Loucy (cell line): Measurements from ENCODE around the gene ACTR1A.
A peak's percentile ranks its signal among the peaks of the same experiment; 100 is the strongest.

Experiments
- H2AFZ ChIP-seq: fragments of 200-600 bp; sonication (generic); 2 replicates; pipeline ENCODE4 v1.6.0; 2016; ENCODE audit warnings: antibody characterized with exemption, mild to moderate bottlenecking, low read length, moderate library complexity
- H3F3A ChIP-seq: fragments of 200-600 bp; 2 replicates; pipeline ENCODE4 v1.6.0; 2016; ENCODE audit warnings: antibody characterized with exemption, low read depth, mild to moderate bottlenecking
- H3K27me3 ChIP-seq: fragments of 200-600 bp; sonication (generic); 2 replicates; pipeline ENCODE4 v1.6.1; 2014; ENCODE audit warnings: low read length, mild to moderate bottlenecking; ENCODE audit not compliant: insufficient read depth, poor library complexity, severe bottlenecking
- H3K36me3 ChIP-seq: fragments of 200-600 bp; sonication (generic); 2 replicates; pipeline ENCODE4 v1.6.1; 2016; ENCODE audit warnings: low read length; ENCODE audit not compliant: insufficient read depth
- H3K4me1 ChIP-seq: fragments of 200-600 bp; sonication (generic); 2 replicates; pipeline ENCODE4 v1.5.1; 2014; ENCODE audit warnings: low read length, mild to moderate bottlenecking; ENCODE audit not compliant: insufficient read depth, poor library complexity, severe bottlenecking
- H3K4me2 ChIP-seq: fragments of 200-600 bp; sonication (generic); 2 replicates; pipeline ENCODE4 v1.6.0; 2014; ENCODE audit warnings: antibody characterized with exemption, low read length, low read depth, mild to moderate bottlenecking; ENCODE audit not compliant: poor library complexity, severe bottlenecking
- H3K4me3 ChIP-seq: fragments of 200-600 bp; sonication (generic); 2 replicates; pipeline ENCODE4 v1.5.1; 2014; ENCODE audit warnings: low read length, mild to moderate bottlenecking, mixed read lengths; ENCODE audit not compliant: poor library complexity, severe bottlenecking
- H3K79me2 ChIP-seq: fragments of 200-600 bp; sonication (generic); 2 replicates; pipeline ENCODE4 v1.6.1; 2014; ENCODE audit warnings: low read length; ENCODE audit not compliant: insufficient read depth
- H3K9ac ChIP-seq: fragments of 200-600 bp; sonication (generic); 2 replicates; pipeline ENCODE4 v1.6.0; 2014; ENCODE audit warnings: mild to moderate bottlenecking, low read depth, low read length, moderate library complexity; ENCODE audit not compliant: poor library complexity, severe bottlenecking
- H3K9me2 ChIP-seq: fragments of 200-600 bp; sonication (generic); replicated peaks from 2 replicates; pipeline ENCODE4 v1.6.1; 2016; ENCODE audit warnings: low read depth, low read length, mixed read lengths
- H3K9me3 ChIP-seq: fragments of 200-600 bp; sonication (generic); 2 replicates; pipeline ENCODE4 v1.6.1; 2014; ENCODE audit warnings: mild to moderate bottlenecking, antibody characterized with exemption, low read length, low read depth; ENCODE audit not compliant: insufficient read depth
- H4K20me1 ChIP-seq: fragments of 200-600 bp; sonication (generic); 2 replicates; pipeline ENCODE4 v1.6.0; 2014; ENCODE audit warnings: antibody characterized with exemption, low read length, mild to moderate bottlenecking; ENCODE audit not compliant: insufficient read depth, poor library complexity, severe bottlenecking
- CTCF ChIP-seq: fragments of 200-600 bp; sonication (generic); conservative IDR thresholded peaks from 2 replicates; pipeline ENCODE4 v1.5.1; 2014; ENCODE audit warnings: mild to moderate bottlenecking, antibody characterized with exemption, low read length
- EZH2phosphoT487 ChIP-seq: fragments of 200-600 bp; IDR thresholded peaks from 2 replicates; pipeline ENCODE4 v1.6.1; 2018; ENCODE audit warnings: antibody characterized with exemption, mild to moderate bottlenecking, moderate library complexity, borderline replicate concordance

ACTR1A gene

GRCh38 chr10:102504179-102504975 is 1.9 kb upstream of the ACTR1A start:
- Histone ChIP-seq H3K9ac (peak overlapping the region; percentile 87), H3K9me3 (no peaks in the 10 kb centered on the region), H3K9me2 (no peaks in the 10 kb centered on the region), H3K4me2 (peak overlapping the region; percentile 98), H4K20me1 (peaks cover 50% of the 10 kb centered on the region), H2AFZ (peak overlapping the region; percentile 87), H3K79me2 (peaks cover 68% of the 10 kb centered on the region), H3K4me3 (peak overlapping the region; percentile 98), H3F3A (no peaks in the 10 kb centered on the region), H3K36me3 (peaks cover 4% of the 10 kb centered on the region; the same call in 1 of the 2 replicates), H3K27me3 (no peaks in the 10 kb centered on the region), H3K4me1 (peaks cover 63% of the 10 kb centered on the region)
- TF ChIP-seq CTCF (no peak), EZH2phosphoT487 (no peak)

- Histone ChIP-seq H3K36me3 (no peaks in the 10 kb centered on the region), H3K4me2 (peak within 1 kb of the TSS; percentile 98), H2AFZ (peak within 1 kb of the TSS; percentile 87), H3K9me3 (no peaks in the 10 kb centered on the region), H3F3A (no peaks in the 10 kb centered on the region), H3K27me3 (no peaks in the 10 kb centered on the region), H3K9me2 (no peaks in the 10 kb centered on the region), H3K4me3 (peak within 1 kb of the TSS; percentile 98), H3K79me2 (peaks cover 74% of the 10 kb centered on the region), H4K20me1 (peaks cover 52% of the 10 kb centered on the region), H3K4me1 (peaks cover 63% of the 10 kb centered on the region), H3K9ac (peak within 1 kb of the TSS; percentile 87)
- no peak for TF ChIP-seq EZH2phosphoT487
- TF ChIP-seq CTCF: peak; percentile 78
These were observed 1.0 kb upstream of the ACTR1A start, which contains the start of gene SUFU for GRCh38 chr10:102503264-102504178. Gene SUFU, plus strand, starts transcription at chr10:102503972. Its CDS starts 181 bp downstream, at chr10:102504153.

- H3K36me3 ChIP-seq: no peaks in the 10 kb centered on the region
- H3K4me2 ChIP-seq: peak overlapping the region; percentile 98
- no peaks in the 10 kb centered on the region for H3K9me3 ChIP-seq
- peak overlapping the region; percentile 94 for H2AFZ ChIP-seq
- no peak for TF ChIP-seq CTCF
- TF ChIP-seq EZH2phosphoT487: no peak
- peaks cover 55% of the 10 kb centered on the region for H3K4me1 ChIP-seq
- H3K27me3 ChIP-seq: no peaks in the 10 kb centered on the region
- H3K9me2 ChIP-seq: no peaks in the 10 kb centered on the region
- H3F3A ChIP-seq: no peaks in the 10 kb centered on the region
- peaks cover 64% of the 10 kb centered on the region for H4K20me1 ChIP-seq
- H3K9ac ChIP-seq: peak overlapping the region; percentile 84
- H3K4me3 ChIP-seq: peak overlapping the region; percentile 90
- H3K79me2 ChIP-seq: peaks cover 76% of the 10 kb centered on the region
These were observed 529 bp downstream of the ACTR1A start for GRCh38 chr10:102502029-102502336.
